GM12865 (cell line): ENCODE data around the gene C10orf143.

Experiments
- DNase-seq: peaks from one replicate; pipeline ENCODE4 v3.0.0; 2010; ENCODE audit warnings: low read depth
- H3K4me3 ChIP-seq: 2 replicates; pipeline ENCODE4 v1.5.1; 2011; ENCODE audit warnings: mild to moderate bottlenecking, low read depth, low read length, control low read depth
- CTCF ChIP-seq: IDR thresholded peaks from 2 replicates; pipeline ENCODE4 v1.5.1; 2011; ENCODE audit warnings: low read length, control low read depth, low read depth, inconsistent platforms; ENCODE audit not compliant: insufficient read depth; ENCODE audit errors: missing control alignments

The C10orf143 gene

GRCh38 chr10:130021383-130021950, 89.2 kb downstream of the C10orf143 start:
- DNase-seq: no peak
- no peak for TF ChIP-seq CTCF
- H3K4me3 ChIP-seq: no peak overlapping the region

- DNase-seq: no peak
- no peak overlapping the region for H3K4me3 ChIP-seq
- TF ChIP-seq CTCF: no peak
Measured at GRCh38 chr10:130020651-130021382, 89.8 kb downstream of the C10orf143 start.

DNA sequence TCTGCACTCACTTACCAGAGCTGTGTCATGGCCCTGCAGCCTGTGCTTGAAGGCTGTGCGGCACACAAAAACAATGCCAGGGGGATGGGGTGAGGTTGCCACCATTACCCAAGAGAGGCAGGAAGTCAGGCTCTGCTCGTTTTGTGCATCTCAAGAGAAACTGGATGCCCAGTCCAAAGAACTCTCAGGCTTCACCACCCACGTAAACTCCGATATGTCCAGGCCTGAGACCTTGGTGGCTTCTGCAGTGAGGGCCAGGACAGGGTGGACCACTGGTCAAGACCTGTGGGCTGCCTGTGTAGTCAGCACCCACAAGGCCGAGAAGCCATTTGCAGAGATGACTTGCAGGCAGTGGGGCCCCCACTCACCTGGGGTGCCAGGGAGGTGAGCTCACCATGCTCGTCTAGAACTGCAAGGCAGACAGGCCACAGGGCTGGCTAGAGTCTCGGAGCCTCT, 91.9 kb downstream of the C10orf143 start:
- DNase-seq: no peak
- TF ChIP-seq CTCF: no peak
- no peak overlapping the region for H3K4me3 ChIP-seq

DNA sequence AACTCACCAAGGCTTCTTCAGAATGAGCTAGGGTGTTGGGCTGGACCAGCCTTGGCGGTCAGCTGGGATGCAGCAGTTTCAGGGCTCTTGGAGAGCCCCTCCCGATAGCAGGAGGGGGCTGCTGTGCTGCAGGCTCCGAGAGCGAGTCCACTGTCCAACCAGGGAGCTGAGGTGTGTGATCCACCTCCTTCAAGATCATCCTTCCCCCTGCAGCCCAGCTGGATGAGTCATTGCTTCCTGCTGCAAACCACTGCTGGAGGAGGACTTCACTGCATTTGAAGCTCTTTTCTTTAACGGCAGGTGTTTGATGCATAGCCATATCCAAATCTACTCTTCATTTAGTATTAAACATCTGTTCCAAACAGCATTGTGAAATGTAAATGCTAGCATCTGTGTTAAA, 92.4 kb downstream of the C10orf143 start:
- TF ChIP-seq CTCF: no peak
- no peak for DNase-seq
- H3K4me3 ChIP-seq: no peak overlapping the region

DNA sequence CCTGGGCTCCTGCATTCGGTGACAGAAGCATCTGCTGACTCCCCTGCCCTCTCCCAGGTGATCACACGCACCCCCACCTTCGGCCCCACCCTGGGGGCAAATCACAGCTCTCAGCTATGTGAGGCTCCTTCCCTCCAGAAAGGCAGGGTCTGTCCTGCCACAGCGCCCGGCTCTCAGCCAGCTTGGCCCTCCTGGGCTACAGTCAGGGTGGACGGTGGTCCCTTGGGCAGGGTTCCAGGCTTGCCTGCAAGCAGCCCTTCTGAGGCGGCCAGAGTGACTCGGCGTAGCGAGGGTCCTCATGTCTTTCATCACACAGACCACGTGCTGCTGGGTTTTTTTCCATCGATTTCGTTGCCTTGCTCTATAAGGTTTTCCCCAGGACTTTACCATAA, 93.0 kb downstream of the C10orf143 start:
- H3K4me3 ChIP-seq: no peak overlapping the region
- no peak for TF ChIP-seq CTCF

GRCh38 chr10:130016993-130017630, 93.5 kb downstream of the C10orf143 start:
- no peak overlapping the region for H3K4me3 ChIP-seq
- TF ChIP-seq CTCF: no peak
- DNase-seq: no peak

More for the DNA sequence above, 93.0 kb downstream of the C10orf143 start:
- no peak for DNase-seq

- H3K4me3 ChIP-seq: no peak overlapping the region
- DNase-seq: no peak
- TF ChIP-seq CTCF: no peak
Measured at GRCh38 chr10:130016095-130016494, 94.5 kb downstream of the C10orf143 start.
